ENCODE measurements around the gene GAB3.

- TF ChIP-seq, protein P1, sequence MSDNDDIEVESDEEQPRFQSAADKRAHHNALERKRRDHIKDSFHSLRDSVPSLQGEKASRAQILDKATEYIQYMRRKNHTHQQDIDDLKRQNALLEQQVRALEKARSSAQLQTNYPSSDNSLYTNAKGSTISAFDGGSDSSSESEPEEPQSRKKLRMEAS (IDR thresholded peaks at IDR 0.05), result no peak
- TF ChIP-seq SMC3 (IDR thresholded peaks at IDR 0.05) (no peak), JUNB (IDR thresholded peaks at IDR 0.05) (no peak), POLR2A (IDR thresholded peaks at IDR 0.05; ENCODE audit: low read length) (no peak), ZSCAN20 (CRISPR knock-in tag; IDR thresholded peaks at IDR 0.05) (no peak), NFE2L2 (conservative IDR thresholded peaks at IDR 0.05; ENCODE audit: low read length) (no peak), CTCF (IDR thresholded peaks at IDR 0.05) (no peak), JUN (IDR thresholded peaks at IDR 0.05) (no peak)
- TF ChIP-seq, protein P2, sequence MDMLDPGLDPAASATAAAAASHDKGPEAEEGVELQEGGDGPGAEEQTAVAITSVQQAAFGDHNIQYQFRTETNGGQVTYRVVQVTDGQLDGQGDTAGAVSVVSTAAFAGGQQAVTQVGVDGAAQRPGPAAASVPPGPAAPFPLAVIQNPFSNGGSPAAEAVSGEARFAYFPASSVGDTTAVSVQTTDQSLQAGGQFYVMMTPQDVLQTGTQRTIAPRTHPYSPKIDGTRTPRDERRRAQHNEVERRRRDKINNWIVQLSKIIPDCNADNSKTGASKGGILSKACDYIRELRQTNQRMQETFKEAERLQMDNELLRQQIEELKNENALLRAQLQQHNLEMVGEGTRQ (IDR thresholded peaks at IDR 0.05), result no peak
These were observed 97.9 kb downstream of the GAB3 start for GRCh38 chrX:154653048-154653401.

All from A549 (cell line).